Sigmoid colon (tissue), 4 donors: Measurements from ENCODE around the gene ATP5IF1.

Experiments
- POLR2AphosphoS5 ChIP-seq, 4 donors: sonication (generic); formaldehyde crosslinking; IDR thresholded peaks; one replicate each; pipeline ENCODE4 v1.6.1; 2017; ENCODE audit warnings: antibody characterized with exemption in 4 of 4
- TF ChIP-seq, protein P1 (sequence below), 4 experiments: fragments of 450-650 bp in 3 of 4; fragments of 200-600 bp in 1 of 4; IDR thresholded peaks; one replicate each; pipeline ENCODE4 v1.5.1; 2016 to 2019; ENCODE audit warnings: antibody characterized with exemption in 4 of 4, mild to moderate bottlenecking in 3 of 4, moderate library complexity in 2 of 4

DNA sequence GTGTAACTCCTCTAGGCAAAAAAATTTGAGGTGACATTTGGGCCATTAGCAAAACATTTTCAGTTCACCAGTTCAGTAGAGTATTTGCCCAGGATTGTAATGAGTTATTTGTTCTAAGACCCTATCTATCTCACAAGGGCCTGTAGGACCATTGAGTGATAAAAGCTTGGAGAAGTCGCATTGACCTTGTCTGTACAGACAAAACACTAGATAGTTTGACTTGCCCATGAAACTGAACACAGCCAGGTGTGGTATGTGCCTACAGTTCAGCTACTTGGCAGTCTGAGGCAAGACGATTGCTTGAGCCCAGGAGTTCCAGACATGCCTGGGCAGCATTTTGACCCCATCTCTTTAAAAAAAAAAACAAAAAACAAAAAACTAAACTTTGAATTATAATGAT, 3.1 kb downstream of the ATP5IF1 start:
- TF ChIP-seq, protein P1, sequence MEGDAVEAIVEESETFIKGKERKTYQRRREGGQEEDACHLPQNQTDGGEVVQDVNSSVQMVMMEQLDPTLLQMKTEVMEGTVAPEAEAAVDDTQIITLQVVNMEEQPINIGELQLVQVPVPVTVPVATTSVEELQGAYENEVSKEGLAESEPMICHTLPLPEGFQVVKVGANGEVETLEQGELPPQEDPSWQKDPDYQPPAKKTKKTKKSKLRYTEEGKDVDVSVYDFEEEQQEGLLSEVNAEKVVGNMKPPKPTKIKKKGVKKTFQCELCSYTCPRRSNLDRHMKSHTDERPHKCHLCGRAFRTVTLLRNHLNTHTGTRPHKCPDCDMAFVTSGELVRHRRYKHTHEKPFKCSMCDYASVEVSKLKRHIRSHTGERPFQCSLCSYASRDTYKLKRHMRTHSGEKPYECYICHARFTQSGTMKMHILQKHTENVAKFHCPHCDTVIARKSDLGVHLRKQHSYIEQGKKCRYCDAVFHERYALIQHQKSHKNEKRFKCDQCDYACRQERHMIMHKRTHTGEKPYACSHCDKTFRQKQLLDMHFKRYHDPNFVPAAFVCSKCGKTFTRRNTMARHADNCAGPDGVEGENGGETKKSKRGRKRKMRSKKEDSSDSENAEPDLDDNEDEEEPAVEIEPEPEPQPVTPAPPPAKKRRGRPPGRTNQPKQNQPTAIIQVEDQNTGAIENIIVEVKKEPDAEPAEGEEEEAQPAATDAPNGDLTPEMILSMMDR (IDR thresholded peaks at IDR 0.05), result no peak
- no peak for TF ChIP-seq POLR2AphosphoS5 (IDR thresholded peaks at IDR 0.05)
